ENCODE data around the gene NAPEPLD. TPM values are rescaled to one million over a fixed set of nuclear protein-coding genes. Genes with fewer than 3 reads are reported as not detected.

NAPEPLD gene
- total RNA-seq, 2 experiments from 2014 or later = 13.5 to 15.4 TPM

DNA sequence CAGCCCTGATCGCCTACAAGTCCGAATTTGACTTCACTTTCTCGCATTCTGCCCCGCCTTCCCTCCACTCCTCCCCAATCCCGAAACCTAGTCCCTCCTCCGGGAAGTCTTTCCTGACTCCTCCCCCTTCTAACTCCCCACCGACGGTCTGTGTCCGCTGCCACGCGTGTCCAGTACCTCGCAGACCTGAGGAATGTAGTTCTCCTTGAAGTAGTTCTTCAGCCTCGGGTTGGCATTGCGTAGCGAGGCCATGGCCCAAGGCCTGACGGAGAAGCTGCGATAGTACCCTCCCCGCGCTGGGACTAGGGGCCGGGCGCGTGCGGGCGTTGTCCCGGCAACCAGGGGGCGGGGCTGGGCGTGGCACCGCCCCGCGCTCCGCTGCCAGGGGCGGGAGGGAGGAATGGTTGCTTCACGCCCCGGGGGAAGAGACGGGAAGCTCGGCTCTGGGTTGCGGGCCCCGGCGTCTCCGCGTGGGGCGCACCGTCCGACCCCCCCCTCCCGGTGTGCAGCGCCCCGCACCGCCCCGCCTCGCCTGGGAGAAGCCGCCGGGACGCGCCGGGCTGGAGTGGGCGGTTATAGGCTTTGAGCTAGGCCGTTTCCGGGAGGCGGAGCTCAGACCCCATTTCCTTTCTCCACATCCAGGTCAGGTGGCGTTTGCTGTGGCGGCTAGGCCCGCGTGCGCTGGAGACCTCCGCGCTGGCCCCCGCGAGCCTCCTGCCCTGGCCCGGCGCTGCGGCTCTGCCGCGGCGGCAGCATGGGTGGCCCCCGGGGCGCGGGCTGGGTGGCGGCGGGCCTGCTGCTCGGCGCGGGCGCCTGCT lies 74.2 kb downstream of the NAPEPLD start, which contains the start of the genes ARMC10 and FBXL13:
Gene ARMC10, plus strand, starts transcription at position 622 of the 818 bp plus-strand sequence. Its CDS starts 133 bp downstream, at position 755.
Gene FBXL13, minus strand, starts transcription at position 278 of the 818 bp plus-strand sequence.
- TF ChIP-seq, protein P1, sequence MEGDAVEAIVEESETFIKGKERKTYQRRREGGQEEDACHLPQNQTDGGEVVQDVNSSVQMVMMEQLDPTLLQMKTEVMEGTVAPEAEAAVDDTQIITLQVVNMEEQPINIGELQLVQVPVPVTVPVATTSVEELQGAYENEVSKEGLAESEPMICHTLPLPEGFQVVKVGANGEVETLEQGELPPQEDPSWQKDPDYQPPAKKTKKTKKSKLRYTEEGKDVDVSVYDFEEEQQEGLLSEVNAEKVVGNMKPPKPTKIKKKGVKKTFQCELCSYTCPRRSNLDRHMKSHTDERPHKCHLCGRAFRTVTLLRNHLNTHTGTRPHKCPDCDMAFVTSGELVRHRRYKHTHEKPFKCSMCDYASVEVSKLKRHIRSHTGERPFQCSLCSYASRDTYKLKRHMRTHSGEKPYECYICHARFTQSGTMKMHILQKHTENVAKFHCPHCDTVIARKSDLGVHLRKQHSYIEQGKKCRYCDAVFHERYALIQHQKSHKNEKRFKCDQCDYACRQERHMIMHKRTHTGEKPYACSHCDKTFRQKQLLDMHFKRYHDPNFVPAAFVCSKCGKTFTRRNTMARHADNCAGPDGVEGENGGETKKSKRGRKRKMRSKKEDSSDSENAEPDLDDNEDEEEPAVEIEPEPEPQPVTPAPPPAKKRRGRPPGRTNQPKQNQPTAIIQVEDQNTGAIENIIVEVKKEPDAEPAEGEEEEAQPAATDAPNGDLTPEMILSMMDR (conservative IDR thresholded peaks at IDR 0.05; ENCODE audit: low read length) = 0 out of 2 replicates have a peak, but pooled peaks have one; percentile 24
- TF ChIP-seq EZH2phosphoT487 (IDR thresholded peaks at IDR 0.05; ENCODE audit: borderline replicate concordance, low read depth, low read length) = no peak
- Histone ChIP-seq H2AFZ (ENCODE audit: low read length) (peak within 1 kb of the TSS; percentile 65), H3K9me3 (ENCODE audit: low read length) (no peaks in the 10 kb centered on the region), H3K9me2 (ENCODE audit: insufficient read depth, low read length) (no peaks in the 10 kb centered on the region), H3K36me3 (ENCODE audit: insufficient read depth, low read length) (peaks cover 10% of the 10 kb centered on the region; the same call in 1 of the 2 replicates), H3K4me3 (ENCODE audit: low read depth, low read length, poor library complexity, severe bottlenecking) (peak within 1 kb of the TSS; percentile 80), H3K4me1 (ENCODE audit: insufficient read depth, low read length, poor library complexity, severe bottlenecking) (peaks cover 13% of the 10 kb centered on the region), H3K79me2 (ENCODE audit: insufficient read depth, low read depth, low read length) (peaks cover 24% of the 10 kb centered on the region), H3K4me2 (ENCODE audit: low read length) (peak within 1 kb of the TSS; percentile 85), H4K20me1 (ENCODE audit: insufficient read depth, low read length) (no peaks in the 10 kb centered on the region), H3K27ac (ENCODE audit: low read depth, low read length, poor library complexity, severe bottlenecking) (peak within 1 kb of the TSS; percentile 64)
- BruUV-seq (replicated peaks) = no TSS peak
- ChIA-PET CTCF (ENCODE audit: unreplicated experiment) (no interaction called here), POLR2A (interaction anchor here (0.6 to 2.6 kb wide), 9 partner anchors 8 to 834 kb away, joined by 3 to 19 read pairs (median 3); no protein-coding TSS in a partner anchor)
- intact Hi-C loops (cut with micrococcal nuclease; ENCODE audit: unreplicated experiment) = no loop called here
- DNase-seq (ENCODE audit: low spot score) = peak; percentile 91

DNA sequence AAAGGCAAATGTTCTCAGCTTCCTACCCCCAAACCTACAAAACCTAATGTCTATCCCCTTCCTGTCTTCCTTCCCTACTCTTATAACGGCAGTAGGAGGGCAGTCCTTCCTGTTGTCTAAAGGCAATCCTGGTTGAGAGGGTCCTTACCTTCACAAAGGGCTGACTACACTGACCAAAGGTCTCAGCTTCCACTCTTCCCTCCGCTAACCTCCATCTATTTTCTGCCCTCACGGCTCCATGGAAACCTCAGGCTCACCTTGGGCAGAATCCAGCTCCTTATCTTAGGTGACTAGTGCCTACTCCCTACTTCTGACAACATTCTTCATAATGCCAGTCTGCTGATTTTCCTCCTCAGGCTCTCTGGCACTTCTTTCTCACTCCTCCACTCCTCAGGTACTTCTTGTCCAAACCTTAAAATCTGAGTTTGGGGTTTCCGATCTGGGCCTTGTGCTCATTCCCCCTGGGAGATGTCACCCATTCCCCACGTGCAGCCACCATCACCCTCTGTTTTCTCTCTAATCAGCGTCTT lies 74.8 kb downstream of the NAPEPLD start:
- Histone ChIP-seq H3K4me2 (ENCODE audit: low read length) (peak overlapping the region; percentile 85), H3K36me3 (ENCODE audit: insufficient read depth, low read length) (peaks cover 10% of the 10 kb centered on the region; the same call in 1 of the 2 replicates), H4K20me1 (ENCODE audit: insufficient read depth, low read length) (no peaks in the 10 kb centered on the region), H3K9me2 (ENCODE audit: insufficient read depth, low read length) (no peaks in the 10 kb centered on the region), H3K4me3 (ENCODE audit: low read depth, low read length, poor library complexity, severe bottlenecking) (peak overlapping the region; percentile 80), H3K9me3 (ENCODE audit: low read length) (no peaks in the 10 kb centered on the region), H3K79me2 (ENCODE audit: insufficient read depth, low read depth, low read length) (peaks cover 24% of the 10 kb centered on the region), H3K27ac (ENCODE audit: low read depth, low read length, poor library complexity, severe bottlenecking) (no peak overlapping the region), H3K4me1 (ENCODE audit: insufficient read depth, low read length, poor library complexity, severe bottlenecking) (peaks cover 13% of the 10 kb centered on the region), H2AFZ (ENCODE audit: low read length) (peak overlapping the region; percentile 65)
- no peak for TF ChIP-seq EZH2phosphoT487 (IDR thresholded peaks at IDR 0.05; ENCODE audit: borderline replicate concordance, low read depth, low read length)
- TF ChIP-seq, protein P1 (conservative IDR thresholded peaks at IDR 0.05; ENCODE audit: low read length) = no peak
- DNase-seq (ENCODE audit: low spot score) = no peak
- BruUV-seq (replicated peaks) = no TSS peak
- CTCF ChIA-PET (ENCODE audit: unreplicated experiment) = no interaction called here
- POLR2A ChIA-PET = interaction anchor here (1.0 to 2.6 kb wide), 3 partner anchors 10 to 73 kb away, joined by 3 to 19 read pairs (median 6); no protein-coding TSS in a partner anchor
- intact Hi-C loops (cut with micrococcal nuclease; ENCODE audit: unreplicated experiment) = no loop called here

All from OCI-LY7 (cell line).